HCT116 (cell line): ENCODE measurements around the gene MTUS2. TPM values are rescaled to one million over a fixed set of nuclear protein-coding genes. Genes with fewer than 3 reads are reported as not detected.

Source experiments
- ATAC-seq: fragments of 200-7000 bp; cut with Tn5 transposase; 2 replicates; pipeline ENCODE4 v1.9.1; 2020; ENCODE audit warnings: mild to moderate bottlenecking, moderate library complexity
- BruUV-seq: library from RNA; stranded (reverse); fragments of 400-500 nt; replicated peaks from 2 replicates; lab custom pipeline; 2021; lab: Mats Ljungman, UMichigan
- CTCF ChIA-PET: fragments of 300-600 bp; sonication (Branson Sonifier 250); formaldehyde crosslinking; loops from one replicate; lab custom pipeline; 2021; ENCODE audit warnings: antibody characterized with exemption; lab: Charles Lee
- POLR2A ChIA-PET: fragments of 300-600, 350-600 bp; sonication (Branson Sonifier 250); formaldehyde crosslinking; loops from one replicate; lab custom pipeline; 2021; ENCODE audit warnings: antibody characterized with exemption; lab: Charles Lee
- RAD21 ChIA-PET, 2 experiments: fragments of 300-600 bp; sonication (Branson Sonifier 250); formaldehyde crosslinking; loops; one replicate each; lab custom pipeline; 2023; ENCODE audit warnings: low total read pairs in 2 of 2; ENCODE audit not compliant: uncharacterized antibody in 2 of 2, unreplicated experiment in 2 of 2, low non-redundant PET in 1 of 2; lab: Charles Lee
- DNase-seq: peaks from one replicate; pipeline ENCODE4 v3.0.0-alpha.2; 2010; ENCODE audit warnings: low read depth, low spot score
- H2AFZ ChIP-seq: fragments of 200-600 bp; shearing (Covaris generic), sonication (generic); 2 replicates; pipeline ENCODE4 v1.6.1; 2017; ENCODE audit warnings: low read depth, mixed run types, mixed read lengths, antibody characterized with exemption, low read length; ENCODE audit not compliant: poor library complexity, severe bottlenecking
- H3K27ac ChIP-seq: 2 replicates; pipeline ENCODE4 v1.5.1; 2012; ENCODE audit warnings: low read depth, low read length
- H3K27me3 ChIP-seq: fragments of 200-600 bp; sonication (generic); 2 replicates; pipeline ENCODE4 v1.6.1; 2016; ENCODE audit warnings: mixed run types, low read length, mixed read lengths; ENCODE audit not compliant: insufficient read depth
- H3K36me3 ChIP-seq, 2 experiments: fragments of 200-500 bp in 1 of 2; fragments of 200-600 bp in 1 of 2; sonication (Bioruptor generic) in 1 of 2; sonication (generic) in 1 of 2; 2 replicates each; pipeline versions ENCODE4 v1.5.1 to v1.6.1; 2014 to 2016; ENCODE audit warnings: low read length in 2 of 2, inconsistent platforms in 1 of 2, mixed read lengths in 1 of 2, mixed run types in 1 of 2; ENCODE audit not compliant: insufficient read depth in 2 of 2, control insufficient read depth in 1 of 2
- H3K4me1 ChIP-seq, 2 experiments: fragments of 200-600 bp in 1 of 2; sonication (generic) in 1 of 2; 2 replicates each; pipeline versions ENCODE4 v1.5.1 to v1.6.1; 2012 to 2017; ENCODE audit warnings: low read length in 2 of 2, inconsistent platforms in 1 of 2, mild to moderate bottlenecking in 1 of 2, mixed read lengths in 1 of 2, mixed run types in 1 of 2, moderate library complexity in 1 of 2; ENCODE audit not compliant: insufficient read depth in 2 of 2, control insufficient read depth in 1 of 2
- H3K4me2 ChIP-seq: fragments of 200-600 bp; sonication (generic); 2 replicates; pipeline ENCODE4 v1.6.1; 2017; ENCODE audit warnings: mixed run types, low read length, mixed read lengths
- H3K4me3 ChIP-seq, 2 experiments: fragments of 200-600 bp in 1 of 2; sonication (generic) in 1 of 2; replicated peaks in 1 of 2; 2 replicates each; pipeline ENCODE4 v1.5.1; 2011 to 2016; ENCODE audit warnings: low read length in 2 of 2, control low read depth in 1 of 2, low read depth in 1 of 2, mild to moderate bottlenecking in 1 of 2, mixed read lengths in 1 of 2, mixed run types in 1 of 2
- H3K79me2 ChIP-seq: fragments of 200-600 bp; sonication (generic); 2 replicates; pipeline ENCODE4 v1.6.1; 2017; ENCODE audit warnings: mild to moderate bottlenecking, mixed run types, low read length, moderate library complexity, mixed read lengths; ENCODE audit not compliant: insufficient read depth
- H3K9ac ChIP-seq: fragments of 200-600 bp; sonication (generic); 2 replicates; pipeline ENCODE4 v1.6.1; 2016; ENCODE audit warnings: low read length, mixed read lengths
- H3K9me2 ChIP-seq: fragments of 200-600 bp; sonication (generic), shearing (Covaris generic); 2 replicates; pipeline ENCODE4 v1.6.1; 2017; ENCODE audit warnings: mixed run types, mild to moderate bottlenecking, moderate library complexity; ENCODE audit not compliant: insufficient read depth
- H3K9me3 ChIP-seq, 2 experiments: fragments of 200-500 bp in 1 of 2; fragments of 200-600 bp in 1 of 2; sonication (Bioruptor generic) in 1 of 2; sonication (generic) in 1 of 2; 2 replicates each; pipeline ENCODE4 v1.6.1; 2014 to 2017; ENCODE audit warnings: low read length in 2 of 2, mixed read lengths in 2 of 2, inconsistent platforms in 1 of 2, low read depth in 1 of 2, mild to moderate bottlenecking in 1 of 2, mixed run types in 1 of 2, moderate library complexity in 1 of 2; ENCODE audit not compliant: control insufficient read depth in 1 of 2, insufficient read depth in 1 of 2
- H4K20me1 ChIP-seq: fragments of 200-600 bp; sonication (generic), shearing (Covaris generic); 2 replicates; pipeline ENCODE4 v1.6.1; 2017; ENCODE audit warnings: mixed run types, mild to moderate bottlenecking, moderate library complexity; ENCODE audit not compliant: insufficient read depth
- ELF1 ChIP-seq: IDR thresholded peaks from 2 replicates; pipeline ENCODE4 v1.6.1; 2012; ENCODE audit warnings: low read depth, borderline replicate concordance
- POLR2A ChIP-seq: IDR thresholded peaks from 2 replicates; pipeline ENCODE4 v1.7.0; 2011; ENCODE audit warnings: borderline replicate concordance; ENCODE audit not compliant: insufficient read depth, insufficient read length; ENCODE audit errors: extremely low read depth
- SP1 ChIP-seq: IDR thresholded peaks from 2 replicates; pipeline ENCODE4 v1.6.1; 2012; ENCODE audit warnings: low read depth
- SRF ChIP-seq: IDR thresholded peaks from 2 replicates; pipeline ENCODE4 v1.6.1; 2012; ENCODE audit warnings: low read depth
- intact Hi-C: fragments of 100-400 bp; cut with micrococcal nuclease; formaldehyde crosslinking; loops from 2 replicates; pipeline ENCODE4 v1.10.0; 2022
- total RNA-seq: library from RNA; stranded (reverse); gene quantifications from one replicate; pipeline ENCODE4 v1.2.1, GENCODE V29; 2021; ENCODE audit not compliant: unreplicated experiment
- TF ChIP-seq, protein P1 (sequence below): IDR thresholded peaks from 2 replicates; pipeline ENCODE4 v1.6.1; 2012
- TF ChIP-seq, protein P2 (sequence below), 3 experiments: fragments of 200-600 bp in 1 of 3; sonication (generic) in 1 of 3; IDR thresholded peaks in 2 of 3; conservative IDR thresholded peaks in 1 of 3; 2 replicates each; pipeline ENCODE4 v1.5.1; 2012 to 2017; ENCODE audit warnings: low read depth in 2 of 3, low read length in 2 of 3, antibody characterized with exemption in 1 of 3, borderline replicate concordance in 1 of 3, control low read depth in 1 of 3, mild to moderate bottlenecking in 1 of 3, mixed read lengths in 1 of 3, mixed run types in 1 of 3, moderate library complexity in 1 of 3; ENCODE audit not compliant: insufficient read depth in 1 of 3
- TF ChIP-seq, protein P3 (sequence below): IDR thresholded peaks from 2 replicates; pipeline ENCODE4 v1.6.1; 2012
- TF ChIP-seq, protein P4 (sequence below): IDR thresholded peaks from 2 replicates; pipeline ENCODE4 v1.6.1; 2012; ENCODE audit warnings: low read depth

MTUS2 gene
- total RNA-seq, 1 experiment from 2014 or later = 0.02 TPM

DNA sequence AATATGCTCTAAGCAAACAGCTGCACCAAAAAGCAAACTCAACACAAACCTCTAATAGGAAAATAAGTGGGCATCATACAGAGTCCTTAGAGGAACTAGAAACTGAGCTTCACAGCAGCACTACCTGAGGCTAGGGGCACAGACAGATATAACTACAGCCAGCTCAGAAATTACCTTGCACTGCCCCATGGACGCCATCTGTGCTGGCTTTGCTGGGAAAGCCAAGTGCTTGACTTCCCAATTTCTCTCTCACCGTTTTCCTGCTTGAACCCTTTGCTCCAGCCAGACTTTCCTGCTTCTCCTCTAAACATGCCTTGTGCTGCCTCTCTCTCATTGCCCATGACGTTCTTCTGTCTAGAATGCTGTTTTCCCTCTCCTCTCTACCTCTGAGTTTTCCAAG is 29.3 kb downstream of the MTUS2 start:
- Histone ChIP-seq H3K9me2 (no peaks in the 10 kb centered on the region), H3K27me3 (peaks cover 59% of the 10 kb centered on the region), H2AFZ (no peak overlapping the region)
- no peak for ATAC-seq
- TF ChIP-seq, protein P1, sequence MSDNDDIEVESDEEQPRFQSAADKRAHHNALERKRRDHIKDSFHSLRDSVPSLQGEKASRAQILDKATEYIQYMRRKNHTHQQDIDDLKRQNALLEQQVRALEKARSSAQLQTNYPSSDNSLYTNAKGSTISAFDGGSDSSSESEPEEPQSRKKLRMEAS = no peak
- TF ChIP-seq, protein P2, sequence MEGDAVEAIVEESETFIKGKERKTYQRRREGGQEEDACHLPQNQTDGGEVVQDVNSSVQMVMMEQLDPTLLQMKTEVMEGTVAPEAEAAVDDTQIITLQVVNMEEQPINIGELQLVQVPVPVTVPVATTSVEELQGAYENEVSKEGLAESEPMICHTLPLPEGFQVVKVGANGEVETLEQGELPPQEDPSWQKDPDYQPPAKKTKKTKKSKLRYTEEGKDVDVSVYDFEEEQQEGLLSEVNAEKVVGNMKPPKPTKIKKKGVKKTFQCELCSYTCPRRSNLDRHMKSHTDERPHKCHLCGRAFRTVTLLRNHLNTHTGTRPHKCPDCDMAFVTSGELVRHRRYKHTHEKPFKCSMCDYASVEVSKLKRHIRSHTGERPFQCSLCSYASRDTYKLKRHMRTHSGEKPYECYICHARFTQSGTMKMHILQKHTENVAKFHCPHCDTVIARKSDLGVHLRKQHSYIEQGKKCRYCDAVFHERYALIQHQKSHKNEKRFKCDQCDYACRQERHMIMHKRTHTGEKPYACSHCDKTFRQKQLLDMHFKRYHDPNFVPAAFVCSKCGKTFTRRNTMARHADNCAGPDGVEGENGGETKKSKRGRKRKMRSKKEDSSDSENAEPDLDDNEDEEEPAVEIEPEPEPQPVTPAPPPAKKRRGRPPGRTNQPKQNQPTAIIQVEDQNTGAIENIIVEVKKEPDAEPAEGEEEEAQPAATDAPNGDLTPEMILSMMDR (IDR thresholded peaks at IDR 0.05 in 2 of 3, conservative IDR thresholded peaks at IDR 0.05 in 1 of 3; ENCODE audit: borderline replicate concordance in 1 of 3, insufficient read depth in 1 of 3, low read depth in 2 of 3, low read length in 2 of 3) = no peak
- TF ChIP-seq SRF (no peak), SP1 (no peak), ELF1 (no peak), POLR2A (no peak)
- TF ChIP-seq, protein P3, sequence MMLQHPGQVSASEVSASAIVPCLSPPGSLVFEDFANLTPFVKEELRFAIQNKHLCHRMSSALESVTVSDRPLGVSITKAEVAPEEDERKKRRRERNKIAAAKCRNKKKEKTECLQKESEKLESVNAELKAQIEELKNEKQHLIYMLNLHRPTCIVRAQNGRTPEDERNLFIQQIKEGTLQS = no peak
- TF ChIP-seq, protein P4, sequence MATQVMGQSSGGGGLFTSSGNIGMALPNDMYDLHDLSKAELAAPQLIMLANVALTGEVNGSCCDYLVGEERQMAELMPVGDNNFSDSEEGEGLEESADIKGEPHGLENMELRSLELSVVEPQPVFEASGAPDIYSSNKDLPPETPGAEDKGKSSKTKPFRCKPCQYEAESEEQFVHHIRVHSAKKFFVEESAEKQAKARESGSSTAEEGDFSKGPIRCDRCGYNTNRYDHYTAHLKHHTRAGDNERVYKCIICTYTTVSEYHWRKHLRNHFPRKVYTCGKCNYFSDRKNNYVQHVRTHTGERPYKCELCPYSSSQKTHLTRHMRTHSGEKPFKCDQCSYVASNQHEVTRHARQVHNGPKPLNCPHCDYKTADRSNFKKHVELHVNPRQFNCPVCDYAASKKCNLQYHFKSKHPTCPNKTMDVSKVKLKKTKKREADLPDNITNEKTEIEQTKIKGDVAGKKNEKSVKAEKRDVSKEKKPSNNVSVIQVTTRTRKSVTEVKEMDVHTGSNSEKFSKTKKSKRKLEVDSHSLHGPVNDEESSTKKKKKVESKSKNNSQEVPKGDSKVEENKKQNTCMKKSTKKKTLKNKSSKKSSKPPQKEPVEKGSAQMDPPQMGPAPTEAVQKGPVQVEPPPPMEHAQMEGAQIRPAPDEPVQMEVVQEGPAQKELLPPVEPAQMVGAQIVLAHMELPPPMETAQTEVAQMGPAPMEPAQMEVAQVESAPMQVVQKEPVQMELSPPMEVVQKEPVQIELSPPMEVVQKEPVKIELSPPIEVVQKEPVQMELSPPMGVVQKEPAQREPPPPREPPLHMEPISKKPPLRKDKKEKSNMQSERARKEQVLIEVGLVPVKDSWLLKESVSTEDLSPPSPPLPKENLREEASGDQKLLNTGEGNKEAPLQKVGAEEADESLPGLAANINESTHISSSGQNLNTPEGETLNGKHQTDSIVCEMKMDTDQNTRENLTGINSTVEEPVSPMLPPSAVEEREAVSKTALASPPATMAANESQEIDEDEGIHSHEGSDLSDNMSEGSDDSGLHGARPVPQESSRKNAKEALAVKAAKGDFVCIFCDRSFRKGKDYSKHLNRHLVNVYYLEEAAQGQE = no peak
- TF ChIP-seq, all 23 proteins: peak for 0
- Histone ChIP-seq H3K4me3 (no peak overlapping the region), H3K9ac (no peak overlapping the region), H3K9me3 (no peaks in the 10 kb centered on the region), H3K36me3 (no peaks in the 10 kb centered on the region), H3K79me2 (no peaks in the 10 kb centered on the region), H3K4me1 (no peaks in the 10 kb centered on the region), H4K20me1 (no peaks in the 10 kb centered on the region), H3K4me2 (no peak overlapping the region), H3K27ac (no peak overlapping the region)
- no peak for DNase-seq
- CTCF ChIA-PET = no interaction called here
- no TSS peak for BruUV-seq
- intact Hi-C loops = no loop called here
- POLR2A ChIA-PET = no interaction called here
- RAD21 ChIA-PET = no interaction called here
